Endometrium (tissue), 2 donors: Measurements from ENCODE around the gene C11orf52.
"Not testable (repeated sequence)": the region's sequence is repeated elsewhere in the genome, so short reads cannot be mapped to it uniquely, and the experiment has no call there.

Source experiments
- FAIRE-seq: peaks from 2 replicates; lab custom pipeline; 2012; peaks lifted over from hg19 to GRCh38; lab: Jason Lieb, UNC
- donor health status: control.
- donor health status: control.

C11orf52 gene

GRCh38 chr11:111913031-111913861 lies 5.5 kb upstream of the C11orf52 start:
- no peak for FAIRE-seq

- FAIRE-seq: no peak
Measured at GRCh38 chr11:111913997-111914396, 4.7 kb upstream of the C11orf52 start.

- no peak for FAIRE-seq
Measured at GRCh38 chr11:111916768-111917167, 1.9 kb upstream of the C11orf52 start.

DNA sequence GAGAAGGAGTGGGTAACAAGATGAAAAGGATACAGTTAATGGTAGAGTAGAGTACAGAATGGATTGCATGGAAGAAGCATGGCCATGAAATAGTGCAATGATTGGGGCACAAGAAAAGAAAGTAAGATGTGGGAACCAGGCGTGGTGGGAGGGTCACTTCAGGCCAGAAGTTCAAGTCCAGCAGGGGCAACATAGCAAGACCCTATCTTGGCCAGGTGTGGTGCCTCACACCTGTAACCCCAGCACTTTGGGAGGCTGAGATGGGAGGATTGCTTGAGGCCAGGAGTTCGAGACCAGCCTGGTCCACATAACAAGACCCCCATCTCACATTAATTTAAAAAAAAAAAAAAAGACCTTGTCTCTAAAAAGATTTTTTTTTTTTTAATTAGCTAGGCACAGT lies 1.4 kb upstream of the C11orf52 start:
- no peak for FAIRE-seq

DNA sequence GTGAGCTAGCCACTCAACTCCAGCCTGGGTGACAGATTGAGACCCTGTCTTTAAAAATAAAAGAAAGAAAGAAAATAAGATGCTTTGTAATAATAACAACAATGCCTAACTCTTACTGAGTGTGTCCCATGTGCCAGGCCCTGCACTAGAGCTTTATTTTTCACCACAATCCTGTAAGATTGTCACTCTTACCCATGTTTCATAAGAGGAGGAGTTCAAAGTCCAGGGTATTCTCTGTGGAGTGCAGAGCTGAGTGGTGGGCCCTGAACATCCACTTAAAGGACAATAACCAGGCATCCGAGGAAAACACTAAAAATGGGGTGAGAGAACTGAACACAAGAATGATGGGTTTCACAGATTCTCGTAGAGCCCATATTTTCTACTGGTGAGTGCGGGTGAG lies 925 bp upstream of the C11orf52 start:
- no peak for FAIRE-seq

DNA sequence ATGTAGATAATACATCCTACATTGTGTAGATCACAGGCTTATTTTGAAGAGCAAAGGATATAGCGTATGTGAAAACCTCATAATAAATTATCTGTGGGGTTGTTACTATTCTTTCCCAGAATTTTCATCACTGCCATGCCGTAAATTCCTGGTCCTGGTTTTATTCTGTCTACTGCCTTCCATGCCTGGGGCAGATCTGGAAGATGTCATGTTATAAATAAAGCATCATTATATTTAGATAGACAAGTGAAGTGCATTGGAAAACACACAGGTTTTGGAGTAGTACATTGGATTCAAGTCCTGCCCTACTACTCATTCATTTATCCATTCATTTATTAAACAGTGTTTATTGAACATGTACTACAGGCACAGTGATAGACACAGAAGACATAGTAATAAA lies 2.2 kb downstream of the C11orf52 start:
- FAIRE-seq: no peak

GRCh38 chr11:111921541-111922230 lies 3.0 kb downstream of the C11orf52 start:
- no peak for FAIRE-seq

GRCh38 chr11:111922803-111923202 lies 4.1 kb downstream of the C11orf52 start:
- FAIRE-seq: no peak

DNA sequence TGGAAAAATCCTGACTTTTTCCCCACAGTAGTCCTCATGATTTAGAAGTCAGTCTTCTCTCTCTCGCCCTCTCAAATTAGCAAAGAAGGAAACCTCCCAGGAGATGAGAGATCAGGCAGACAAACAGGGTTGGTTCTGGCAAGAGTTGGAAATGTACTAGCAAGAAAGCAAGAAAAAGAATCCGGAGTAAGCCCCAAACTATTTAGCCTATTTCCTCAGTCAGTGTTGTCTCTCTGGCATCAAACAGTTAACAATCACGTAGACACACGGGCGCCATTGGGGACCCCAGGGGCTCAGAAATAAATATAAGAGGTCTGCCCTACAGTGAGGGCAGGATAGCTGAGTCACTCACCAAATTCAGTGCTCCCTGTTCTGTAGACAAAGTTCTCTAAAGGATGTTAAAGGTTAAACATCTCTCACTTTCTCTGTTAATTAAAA lies 4.7 kb downstream of the C11orf52 start:
- FAIRE-seq: no peak

GRCh38 chr11:111923951-111924350 lies 5.2 kb downstream of the C11orf52 start:
- no peak for FAIRE-seq

DNA sequence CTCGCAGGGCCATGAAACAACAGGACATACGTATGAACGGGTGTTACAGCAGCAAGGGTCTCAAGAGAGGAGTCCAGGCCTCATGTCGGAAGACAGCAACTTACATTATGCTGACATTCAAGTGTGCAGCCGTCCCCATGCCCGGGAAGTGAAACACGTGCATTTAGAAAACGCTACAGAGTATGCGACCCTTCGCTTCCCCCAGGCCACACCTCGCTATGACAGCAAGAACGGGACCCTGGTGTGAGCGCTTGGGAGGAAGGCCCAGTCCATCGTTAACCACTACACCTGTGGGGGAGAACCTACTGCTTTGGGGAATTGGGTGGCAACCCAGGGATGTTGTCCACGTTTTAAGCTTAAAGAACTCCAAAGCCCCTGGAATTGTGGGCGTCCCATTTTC lies 7.2 kb downstream of the C11orf52 start:
- no peak for FAIRE-seq

DNA sequence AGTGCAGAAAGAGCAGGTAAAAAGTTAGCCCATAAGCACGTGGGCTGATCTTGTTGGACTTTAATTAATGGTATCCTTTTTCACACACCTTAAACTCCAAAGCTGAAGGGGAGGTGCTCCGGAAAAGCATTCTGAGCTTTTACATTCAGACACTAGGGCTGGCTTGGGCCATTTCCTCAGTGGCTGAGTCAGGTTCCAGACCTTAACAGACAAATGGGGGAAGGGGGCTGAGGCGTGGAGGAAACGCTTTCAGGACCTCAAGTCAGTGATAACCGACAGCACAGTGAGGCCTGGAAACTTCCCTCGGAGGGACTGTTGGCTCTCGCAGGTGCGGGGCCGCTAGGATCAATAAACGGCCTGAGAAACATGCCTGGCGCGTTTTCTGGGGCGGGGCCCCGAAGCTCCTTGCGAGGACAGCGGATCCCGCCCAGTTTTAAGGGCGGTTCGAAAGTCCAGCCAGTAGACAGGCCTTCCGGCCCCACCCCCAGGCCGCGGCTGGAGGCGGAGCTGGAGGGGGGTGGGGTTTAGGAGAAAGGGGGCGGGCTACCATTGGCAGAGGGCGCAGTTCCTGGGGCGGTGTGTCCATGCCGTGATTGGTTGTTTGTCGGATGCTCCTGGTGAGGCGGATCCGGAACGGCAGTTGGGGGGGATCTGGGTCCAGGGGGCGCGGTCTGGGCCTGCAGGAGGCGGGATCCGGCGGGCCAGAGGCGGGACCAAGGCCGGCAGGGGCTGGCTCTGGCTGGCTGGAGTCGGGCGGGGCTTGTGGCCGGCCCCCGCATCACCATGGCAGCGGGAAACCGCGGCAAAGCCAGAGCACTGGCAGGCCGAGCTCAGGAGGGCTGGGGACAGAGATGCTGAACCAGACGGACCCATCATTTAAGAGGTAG lies 8.0 kb downstream of the C11orf52 start:
- FAIRE-seq: peak; percentile 35

DNA sequence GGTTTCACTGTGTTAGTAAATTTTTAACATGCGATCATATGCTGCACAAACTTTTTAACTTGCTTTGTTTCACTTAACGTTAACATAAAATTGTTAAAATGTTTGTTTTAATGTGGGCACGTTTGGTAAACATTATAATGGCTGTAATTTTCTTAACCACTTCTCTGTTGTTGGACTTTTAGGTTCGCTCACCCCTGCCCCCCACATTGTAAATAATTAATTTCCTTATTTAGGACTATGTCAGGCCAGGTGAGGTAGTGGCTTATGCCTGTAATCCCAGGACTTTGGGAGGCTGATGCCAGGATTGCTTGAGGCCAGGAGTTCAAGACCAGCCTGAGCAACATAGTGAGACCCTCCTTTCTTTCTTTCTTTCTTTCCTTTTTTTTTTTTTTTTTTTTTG lies 11.8 kb downstream of the C11orf52 start:
- FAIRE-seq: no peak

GRCh38 chr11:111932611-111932950 lies 13.9 kb downstream of the C11orf52 start:
- no peak for FAIRE-seq

- FAIRE-seq: not testable (repeated sequence)
Measured at GRCh38 chr11:111933176-111933575, 14.5 kb downstream of the C11orf52 start.

DNA sequence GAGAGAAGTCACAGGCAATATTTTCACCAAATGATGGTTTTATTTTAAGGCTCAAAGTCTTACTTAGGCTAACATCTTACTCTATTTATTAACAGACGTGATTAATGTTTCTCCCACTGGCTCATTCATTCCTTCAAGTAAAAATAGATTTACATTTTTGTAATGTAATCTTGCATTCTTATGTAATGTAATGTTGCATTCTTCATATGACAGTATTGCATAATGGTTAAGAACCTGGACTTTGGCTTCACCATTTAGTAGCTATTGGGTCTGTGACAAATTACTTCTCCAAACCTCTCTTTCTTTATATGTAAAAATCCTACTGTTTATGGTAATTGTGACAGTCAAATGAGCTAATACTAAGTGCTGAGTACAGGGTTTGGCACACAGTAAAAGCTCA lies 15.2 kb downstream of the C11orf52 start:
- no peak for FAIRE-seq

GRCh38 chr11:111934306-111934705 lies 15.6 kb downstream of the C11orf52 start:
- FAIRE-seq: no peak

DNA sequence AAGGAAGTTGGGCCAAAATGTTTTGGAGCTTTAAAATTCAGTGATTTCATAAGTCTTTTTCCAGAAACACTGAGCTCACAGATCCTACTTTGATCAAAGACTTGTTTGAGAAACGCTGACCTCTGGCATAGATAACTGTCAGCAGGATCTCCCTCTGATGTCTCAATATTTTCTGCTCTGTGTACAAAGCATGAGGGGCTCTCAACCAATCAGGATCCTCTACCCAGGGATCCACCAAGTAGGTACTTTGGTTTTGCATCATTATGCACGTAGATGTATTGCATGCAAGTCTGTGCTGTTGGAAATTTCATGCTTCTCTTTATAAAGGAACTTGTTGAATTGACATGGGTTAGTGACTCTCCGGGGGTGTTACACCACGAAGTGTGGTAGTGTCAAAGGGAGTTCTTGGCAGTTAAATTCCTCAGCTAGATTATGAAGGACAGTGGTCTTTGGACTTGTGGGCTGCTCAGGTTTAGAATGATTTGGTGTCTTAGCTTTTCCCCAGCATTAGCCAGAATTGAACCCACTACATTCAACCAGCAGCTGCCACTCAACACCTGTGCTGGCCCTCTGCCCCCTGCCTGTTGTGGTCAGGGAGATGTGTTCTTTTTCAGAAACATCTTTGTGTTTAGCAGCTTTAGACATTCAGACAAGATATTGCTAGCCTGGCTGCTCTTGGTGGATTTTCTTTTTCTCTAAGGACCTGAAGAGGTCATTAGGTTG lies 16.8 kb downstream of the C11orf52 start:
- no peak for FAIRE-seq

GRCh38 chr11:111936040-111936540 lies 17.4 kb downstream of the C11orf52 start:
- no peak for FAIRE-seq

DNA sequence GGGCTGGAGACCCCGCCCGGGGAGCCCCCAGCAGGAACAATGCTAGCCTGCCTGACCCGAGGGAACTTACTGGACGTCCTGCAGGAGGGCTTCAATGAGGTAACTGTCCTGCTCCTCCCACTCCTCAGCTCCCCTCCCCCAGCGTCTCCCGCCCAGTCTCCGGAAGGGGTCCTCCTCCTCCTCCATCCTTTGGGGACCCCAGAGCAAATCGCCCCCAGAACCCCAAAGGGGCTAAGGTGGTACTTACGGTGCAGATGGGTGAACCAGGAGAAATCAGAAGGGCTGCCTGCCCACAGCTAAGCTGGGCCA lies 18.7 kb downstream of the C11orf52 start:
- no peak for FAIRE-seq

GRCh38 chr11:111937844-111938243 lies 19.1 kb downstream of the C11orf52 start:
- FAIRE-seq: no peak

GRCh38 chr11:111938687-111939160 lies 20.0 kb downstream of the C11orf52 start:
- no peak for FAIRE-seq
